Measurements from ENCODE around the gene MAOB.

DNA sequence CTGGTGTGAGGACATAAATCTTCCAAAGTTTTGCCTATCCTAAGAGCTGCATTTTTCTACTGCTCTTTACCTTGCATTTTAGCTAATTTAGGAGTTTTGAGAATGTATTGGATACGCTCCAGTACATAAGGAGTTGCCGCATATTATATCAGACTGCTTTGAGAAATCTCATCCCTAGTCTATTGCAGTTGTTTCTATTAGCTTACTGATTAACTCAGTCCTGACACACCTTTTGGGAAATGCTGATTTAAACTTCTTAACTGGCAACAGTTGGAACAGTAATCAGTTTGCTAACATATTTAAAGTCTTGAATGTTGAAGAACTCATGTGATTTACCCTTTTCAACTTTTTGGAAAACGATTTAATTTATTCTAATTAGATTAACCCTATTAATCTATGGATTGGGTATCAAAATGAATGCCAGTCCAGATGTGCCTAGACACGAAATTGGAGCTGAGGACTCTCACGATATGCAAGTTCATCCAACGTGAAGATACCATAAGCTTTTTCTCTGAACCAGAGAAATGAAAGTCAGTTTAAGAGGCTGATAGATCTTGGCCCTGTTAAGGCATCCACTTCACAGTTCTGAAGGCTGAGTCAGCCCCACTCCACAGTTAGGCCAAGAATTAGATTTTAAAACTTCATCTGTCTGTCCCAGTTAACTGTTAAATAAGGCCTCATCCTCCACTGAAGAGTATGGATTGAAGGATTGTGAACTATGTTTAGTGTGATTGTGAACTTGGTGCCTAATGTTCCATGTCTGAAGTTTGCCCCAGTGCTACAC lies 136.1 kb downstream of the MAOB start:
- TF ChIP-seq EZH2phosphoT487 (IDR thresholded peaks at IDR 0.05; ENCODE audit: insufficient read depth, low read depth) (no peak), EZH2 (IDR thresholded peaks at IDR 0.05; ENCODE audit: insufficient read depth, poor library complexity, severe bottlenecking) (no peak)
